ENCODE results near the gene HSD17B2.
A peak's percentile ranks its signal among the peaks of the same experiment; 100 is the strongest.

HSD17B2 gene

GRCh38 chr16:82020051-82020450 is 15.0 kb upstream of the HSD17B2 start:
- no peak for DNase-seq

DNA sequence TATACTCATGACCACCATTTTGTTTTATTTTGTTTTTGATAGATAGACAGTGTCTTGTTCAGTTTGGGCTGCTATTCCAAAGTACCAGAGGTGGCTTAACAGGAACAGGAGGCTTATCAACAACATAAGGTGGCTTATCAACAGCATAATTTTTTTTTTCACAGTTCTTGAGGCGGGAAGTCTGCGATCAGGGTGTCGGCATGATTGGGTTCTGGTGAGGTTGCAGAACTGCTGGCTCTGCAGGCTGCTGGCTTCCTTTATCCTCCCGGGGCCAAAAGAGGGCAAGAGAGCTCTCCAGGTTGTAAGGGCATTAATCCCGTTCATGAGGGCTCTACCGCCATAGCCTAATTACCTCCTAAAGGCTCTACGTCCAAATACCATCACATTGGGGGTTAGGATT is 11.8 kb upstream of the HSD17B2 start:
- no peak for DNase-seq

DNA sequence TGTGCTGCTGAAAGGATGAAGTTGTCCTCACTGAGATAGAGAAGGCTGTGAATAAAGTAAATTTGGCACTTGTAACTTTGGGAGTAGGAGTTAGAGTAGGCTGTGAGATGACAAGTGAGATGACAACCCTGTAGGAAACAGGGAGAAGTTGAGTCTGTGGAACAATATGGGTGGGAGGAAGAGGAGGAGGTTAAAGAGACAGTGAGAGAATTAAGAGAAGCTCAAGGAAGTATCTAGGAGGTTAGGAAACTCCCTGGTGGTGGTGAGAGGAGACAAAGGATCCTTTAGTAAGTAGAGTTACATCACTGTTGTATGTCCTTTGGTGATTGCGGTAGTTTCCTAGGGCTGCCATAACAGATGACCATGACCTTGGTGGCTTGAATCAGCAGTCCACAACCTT is 10.7 kb upstream of the HSD17B2 start:
- no peak for DNase-seq

GRCh38 chr16:82024883-82025282 is 10.2 kb upstream of the HSD17B2 start:
- no peak for DNase-seq

DNA sequence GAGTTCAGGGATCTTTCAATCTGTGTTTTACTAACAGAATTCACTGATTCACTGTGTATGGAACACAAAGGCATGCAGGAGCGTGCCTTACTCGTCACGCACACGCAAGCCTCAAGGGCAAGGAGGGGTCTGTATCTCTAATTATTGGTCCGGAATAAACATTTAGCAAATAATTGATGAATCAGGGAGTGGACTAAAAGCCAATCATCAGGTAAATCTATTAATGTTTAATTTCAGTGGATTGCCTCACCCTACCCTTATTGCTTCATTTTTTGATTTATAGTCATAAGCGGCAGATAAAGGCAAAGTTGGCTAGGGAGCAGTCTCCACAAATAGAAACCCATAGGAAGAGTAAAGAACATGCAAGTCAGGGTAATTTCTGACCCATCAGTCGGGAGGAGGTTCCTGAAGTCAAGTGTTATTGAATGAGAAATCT is 7.4 kb upstream of the HSD17B2 start:
- DNase-seq: no peak

GRCh38 chr16:82031116-82032084 is 3.7 kb upstream of the HSD17B2 start:
- DNase-seq: no peak

- DNase-seq: no peak
These were observed 2.0 kb upstream of the HSD17B2 start for GRCh38 chr16:82033006-82033405.

DNA sequence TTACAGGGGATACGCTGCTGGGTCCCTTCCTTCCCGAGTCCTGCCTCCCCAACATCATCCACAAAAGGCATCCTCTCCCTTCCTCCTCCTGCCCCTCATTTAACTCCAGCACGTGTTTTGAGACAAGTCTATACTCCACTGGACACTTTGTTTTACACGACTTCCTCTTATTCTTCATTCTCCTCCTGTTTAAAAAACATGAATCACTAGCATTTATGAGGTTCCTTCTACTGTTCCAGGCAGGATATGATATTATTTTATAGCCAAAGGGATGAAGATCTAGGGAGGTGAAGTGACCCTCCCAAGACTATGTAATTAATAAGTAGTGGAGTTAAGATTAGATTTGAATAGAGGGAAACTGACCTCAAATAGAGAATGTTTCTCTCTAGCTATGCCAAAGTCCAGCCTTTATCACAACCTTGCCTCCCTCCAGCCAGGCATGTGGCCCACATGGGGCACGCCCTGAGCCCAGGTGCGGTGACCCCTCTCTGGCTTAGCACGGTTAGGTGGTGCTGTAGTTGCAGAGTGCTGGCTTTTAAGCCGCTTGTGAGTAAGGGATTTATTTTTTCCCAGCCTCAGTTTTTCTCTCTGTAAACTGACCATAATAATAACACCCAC is 1.3 kb upstream of the HSD17B2 start:
- no peak for DNase-seq

DNA sequence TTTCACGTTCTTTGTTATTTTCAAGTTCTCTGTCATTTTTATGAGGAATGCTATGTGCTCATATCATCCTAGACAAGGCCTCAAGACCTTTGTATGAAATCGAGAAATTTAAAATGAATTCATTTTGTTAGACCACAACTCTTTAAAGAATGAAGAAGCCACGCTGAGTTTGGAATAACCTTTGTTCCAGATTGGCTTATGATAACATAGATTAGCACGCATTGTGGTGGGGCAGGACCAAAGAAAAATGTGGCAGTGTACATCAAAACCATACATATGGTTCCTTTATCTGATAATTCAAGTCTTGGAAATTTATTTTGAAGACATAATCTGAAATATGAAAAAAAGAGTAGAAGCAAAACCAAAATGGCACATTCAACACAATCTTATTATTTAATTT is 2.2 kb downstream of the HSD17B2 start:
- no peak for DNase-seq

- no peak for DNase-seq
These were observed 2.6 kb downstream of the HSD17B2 start for GRCh38 chr16:82037666-82038065.

DNA sequence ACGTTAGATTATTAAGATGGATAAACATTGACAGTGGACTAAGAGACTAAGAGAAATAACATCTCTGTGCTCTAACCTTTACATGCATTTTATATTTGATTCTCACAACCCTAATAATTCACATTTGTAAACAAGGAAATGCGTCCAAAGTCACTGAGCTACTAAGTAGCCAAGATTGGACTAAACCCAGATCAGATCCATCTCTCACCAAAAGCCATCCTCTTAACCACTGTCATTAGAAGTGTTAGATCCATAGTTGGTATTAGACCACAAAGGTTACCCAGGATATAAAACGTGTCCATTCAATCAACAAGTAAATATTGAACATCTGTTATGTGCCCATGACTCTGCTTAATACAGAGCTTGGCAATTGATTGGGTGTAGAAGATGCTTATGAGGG is 5.2 kb downstream of the HSD17B2 start:
- no peak for DNase-seq

- no peak for DNase-seq
These were observed 6.5 kb downstream of the HSD17B2 start for GRCh38 chr16:82041542-82041941.

- no peak for DNase-seq
These were observed 7.1 kb downstream of the HSD17B2 start for GRCh38 chr16:82042144-82042543.

- DNase-seq: no peak
These were observed 7.8 kb downstream of the HSD17B2 start for GRCh38 chr16:82042846-82043245.

DNA sequence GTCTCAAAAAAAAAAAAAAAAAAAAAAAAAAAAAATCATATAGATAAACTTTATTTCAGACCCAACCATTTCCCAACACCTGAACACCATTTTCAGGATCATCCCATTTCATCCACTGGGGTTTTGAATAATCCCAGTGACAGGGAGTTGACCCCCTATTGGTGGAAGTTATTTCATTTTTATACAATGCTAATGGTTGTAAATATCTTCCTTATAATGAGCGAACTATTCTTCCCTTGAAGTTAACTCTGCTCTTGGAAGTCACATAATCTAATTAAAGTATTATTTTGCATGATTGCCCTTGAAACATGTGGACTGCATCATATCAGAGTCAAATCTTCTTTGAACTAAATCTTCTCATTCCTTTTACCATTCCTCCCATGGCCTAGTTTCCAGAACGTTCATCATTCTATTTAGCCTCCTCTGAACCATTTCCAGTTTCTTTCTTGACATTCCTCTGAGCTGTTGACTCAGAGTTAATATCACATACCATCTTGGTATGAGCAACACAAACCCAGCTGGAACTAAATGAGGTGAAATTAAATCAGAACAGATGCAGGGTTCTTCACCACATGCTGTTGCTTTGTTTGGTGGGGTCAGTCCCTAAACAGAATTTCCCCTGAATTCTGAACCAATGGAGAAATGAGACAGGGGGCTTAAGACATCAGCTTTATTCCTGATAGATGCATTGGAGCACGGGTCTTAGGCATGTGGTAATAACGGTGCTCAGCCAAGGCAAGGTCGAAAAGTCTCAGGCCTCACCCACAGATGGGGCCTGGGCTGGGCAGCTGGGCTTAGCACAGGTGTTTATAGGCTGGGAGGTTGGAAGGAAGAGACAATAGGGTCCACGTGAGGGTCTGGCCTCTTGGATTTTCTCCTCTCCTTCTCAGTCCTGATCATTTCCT is 8.9 kb downstream of the HSD17B2 start:
- DNase-seq: peak; percentile 69

GRCh38 chr16:82044585-82044911 is 9.5 kb downstream of the HSD17B2 start:
- no peak for DNase-seq

DNA sequence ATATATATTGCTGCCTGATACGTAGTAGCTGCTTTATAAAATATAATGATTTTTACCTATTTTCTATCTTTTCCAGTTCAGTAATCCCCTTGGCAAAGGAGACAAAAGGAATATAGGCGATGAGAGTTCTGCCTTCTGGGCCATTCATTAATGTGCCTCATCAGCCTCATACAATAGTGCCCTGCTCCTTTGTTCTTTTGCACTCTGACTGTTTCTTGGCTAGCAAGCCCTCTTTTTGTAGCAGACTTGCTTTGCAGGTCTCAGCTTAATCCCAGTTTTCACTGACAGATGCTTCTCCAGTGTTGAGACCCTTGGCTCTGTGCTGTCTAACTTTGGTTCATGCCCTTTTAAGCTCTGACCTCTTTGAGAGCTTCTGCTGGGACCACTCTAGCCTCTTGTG is 10.4 kb downstream of the HSD17B2 start:
- DNase-seq: no peak

- DNase-seq: no peak
These were observed 11.5 kb downstream of the HSD17B2 start for GRCh38 chr16:82046541-82046940.

DNA sequence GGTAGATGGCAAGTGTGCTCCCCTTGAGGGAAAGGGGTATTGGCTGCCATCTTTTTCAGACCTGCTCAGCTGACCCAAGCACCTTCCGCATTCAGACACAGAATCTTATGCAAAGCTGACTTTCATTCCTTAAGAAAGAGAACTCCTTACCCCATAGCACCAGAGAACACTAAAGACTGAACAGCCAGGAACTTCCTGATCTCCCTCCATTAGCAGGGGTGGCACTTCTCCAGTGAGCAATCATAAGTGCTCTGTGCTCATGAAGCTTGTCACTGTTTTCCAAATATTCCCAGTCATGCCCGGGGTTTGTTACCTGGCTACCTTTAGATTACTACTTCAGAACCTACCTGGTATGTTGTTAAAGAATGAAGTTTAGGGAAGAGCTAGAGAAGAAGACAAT is 11.9 kb downstream of the HSD17B2 start:
- DNase-seq: no peak

- no peak for DNase-seq
These were observed 12.3 kb downstream of the HSD17B2 start for GRCh38 chr16:82047374-82047773.

GRCh38 chr16:82047787-82048186 is 12.7 kb downstream of the HSD17B2 start:
- DNase-seq: no peak

GRCh38 chr16:82049484-82049883 is 14.4 kb downstream of the HSD17B2 start:
- no peak for DNase-seq

- no peak for DNase-seq
These were observed 15.5 kb downstream of the HSD17B2 start for GRCh38 chr16:82050506-82050905.
